AG09319 (cell line): ENCODE measurements around the gene RANBP17.

ENCODE experiments used
- DNase-seq: peaks from one replicate; pipeline ENCODE4 v3.0.0-alpha.2; 2010; ENCODE audit warnings: low read depth; ENCODE audit errors: extremely low read depth
- CTCF ChIP-seq: IDR thresholded peaks from 2 replicates; pipeline ENCODE4 v1.5.1; 2011; ENCODE audit warnings: low read depth, mild to moderate bottlenecking, inconsistent platforms, low read length, moderate library complexity

Gene RANBP17

DNA sequence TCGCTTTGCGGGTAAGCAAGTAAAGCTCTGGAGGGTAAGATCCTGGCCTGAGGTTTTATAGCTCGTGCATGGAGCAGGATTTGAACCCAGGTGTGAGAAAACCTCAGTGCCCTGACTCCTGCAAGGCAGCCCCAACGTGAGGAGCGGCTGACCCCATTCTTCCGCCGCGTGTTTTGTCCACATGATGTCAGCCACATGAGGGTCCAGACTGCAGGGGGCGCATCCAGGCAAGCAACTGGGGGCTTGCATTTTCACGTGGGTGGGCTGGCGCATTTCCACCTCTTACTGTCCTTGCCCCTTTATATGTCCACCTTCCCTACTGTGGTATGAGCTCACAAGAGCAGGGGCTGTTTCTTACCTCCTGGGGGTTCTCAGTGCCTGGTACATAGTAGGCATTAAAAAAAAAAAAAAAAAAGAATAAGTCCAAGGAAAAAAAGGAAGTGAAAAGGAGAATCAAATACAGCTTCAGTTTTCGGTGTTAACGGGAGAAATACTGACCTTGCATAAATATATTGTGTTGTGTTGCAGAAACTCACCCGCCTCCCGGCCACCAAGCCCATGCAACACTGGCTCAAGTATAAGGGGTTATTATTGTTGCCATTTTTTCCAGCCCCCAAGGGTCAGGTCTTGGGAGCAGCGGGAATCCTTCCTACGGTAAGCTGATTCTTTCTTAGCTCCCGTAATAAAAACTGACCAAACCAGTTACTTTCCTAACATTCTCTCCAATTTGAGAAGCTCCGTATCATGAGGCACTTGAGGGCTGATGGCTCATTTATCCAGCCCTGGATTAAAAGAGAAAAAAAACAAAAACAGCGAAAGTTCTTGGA is 462.2 kb downstream of the RANBP17 start:
- DNase-seq: no peak
- TF ChIP-seq CTCF: no peak

DNA sequence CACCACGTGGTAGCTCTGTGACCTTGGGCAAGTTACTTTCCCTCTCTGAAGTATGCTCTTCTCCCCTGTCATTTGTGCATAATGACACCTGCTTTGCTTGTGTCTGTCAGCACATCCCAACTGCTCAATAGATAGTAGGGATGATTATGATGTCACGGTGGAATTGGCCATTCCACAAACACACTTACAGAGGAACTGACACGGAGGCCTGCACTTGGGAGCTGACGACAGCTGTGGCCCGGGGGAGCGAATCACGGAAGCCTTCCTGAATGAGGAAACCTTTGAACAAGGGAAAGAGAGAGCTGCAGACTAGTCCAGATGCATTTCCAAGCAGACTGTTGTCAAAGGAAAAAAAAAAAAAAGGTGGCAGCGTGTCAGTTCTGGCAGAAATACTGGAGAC is 468.2 kb downstream of the RANBP17 start:
- TF ChIP-seq CTCF: no peak
- DNase-seq: no peak

DNA sequence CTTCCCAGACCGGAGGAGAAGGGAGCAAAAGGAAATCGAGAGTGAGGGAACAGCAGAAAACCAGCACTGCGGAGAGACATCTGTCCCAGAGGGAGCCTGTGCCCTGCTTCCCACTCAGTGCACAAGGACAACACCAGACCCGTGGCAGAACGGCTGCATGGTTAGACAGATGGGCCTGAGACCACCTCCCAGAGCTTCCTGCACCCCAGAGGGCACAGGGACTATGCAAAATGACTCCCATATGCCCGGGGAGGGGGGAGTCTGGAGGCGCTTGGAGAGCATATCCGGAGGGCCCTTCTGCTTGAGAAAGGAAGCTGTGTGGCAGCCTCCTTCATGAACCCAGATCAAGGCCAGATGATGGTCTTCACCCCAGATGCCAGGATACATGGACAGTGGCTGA is 473.8 kb downstream of the RANBP17 start:
- TF ChIP-seq CTCF: no peak
- DNase-seq: no peak

- DNase-seq: peak; percentile 15
- TF ChIP-seq CTCF: peak; percentile 85
Measured at GRCh38 chr5:171336521-171337209, 474.8 kb downstream of the RANBP17 start.

DNA sequence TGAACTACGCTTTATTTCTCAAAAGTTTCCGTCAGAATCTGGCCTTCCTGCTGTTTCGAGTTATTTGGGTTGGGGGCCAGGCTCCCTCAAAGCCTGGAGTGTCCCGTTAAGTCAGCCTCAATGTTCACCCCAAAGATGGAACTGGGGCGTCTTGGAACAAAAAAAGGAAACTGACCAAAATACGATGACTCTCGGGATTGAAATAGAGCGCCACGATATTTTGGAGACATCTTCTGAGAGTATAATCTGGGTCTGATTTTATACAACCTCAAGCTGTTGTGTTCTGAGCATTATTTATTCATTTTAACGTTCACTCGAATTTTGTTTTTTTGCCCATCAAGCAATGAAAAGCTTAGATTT is 475.4 kb downstream of the RANBP17 start:
- no peak for TF ChIP-seq CTCF
- no peak for DNase-seq

- no peak for DNase-seq
- no peak for TF ChIP-seq CTCF
Measured at GRCh38 chr5:171340042-171340441, 478.2 kb downstream of the RANBP17 start.

- DNase-seq: no peak
- no peak for TF ChIP-seq CTCF
Measured at GRCh38 chr5:171340491-171340890, 478.7 kb downstream of the RANBP17 start.
